IMR-90 (cell line): ENCODE data around the gene ADRA2B. TPM values are rescaled to one million over a fixed set of nuclear protein-coding genes. Genes with fewer than 3 reads are reported as not detected.

Experiments used
- ATAC-seq: fragments of 200-7000 bp; cut with Tn5 transposase; 2 replicates; pipeline ENCODE4 v1.9.1; 2020; ENCODE audit warnings: low read depth, mild to moderate bottlenecking, moderate library complexity
- BruUV-seq: library from RNA; stranded (reverse); fragments of 400-500 nt; replicated peaks from 2 replicates; lab custom pipeline; 2021; lab: Mats Ljungman, UMichigan
- CTCF ChIA-PET: fragments of 300-600 bp; formaldehyde crosslinking; extraction: SDS; loops from one replicate; lab custom pipeline; 2021; ENCODE audit warnings: antibody characterized with exemption; lab: Yijun Ruan, JAX
- POLR2A ChIA-PET: fragments of 300-600 bp; sonication (Branson Sonifier 250); formaldehyde crosslinking; loops from one replicate; lab custom pipeline; 2022; ENCODE audit warnings: antibody characterized with exemption; ENCODE audit not compliant: unreplicated experiment; lab: Charles Lee
- DNase-seq: peaks from one replicate; pipeline ENCODE4 v3.0.0; 2013
- H2AFZ ChIP-seq: replicated peaks from 2 replicates; pipeline ENCODE3; 2013; ENCODE audit warnings: low read length, mild to moderate bottlenecking; ENCODE audit not compliant: poor library complexity
- H2AK5ac ChIP-seq: 2 replicates; pipeline ENCODE4 v1.6.1; 2013; ENCODE audit warnings: low read depth, low read length, inconsistent platforms
- H2AK9ac ChIP-seq: replicated peaks from 2 replicates; pipeline ENCODE3; 2013; ENCODE audit warnings: mild to moderate bottlenecking, low read depth, low read length, moderate library complexity; ENCODE audit not compliant: poor library complexity
- H2BK120ac ChIP-seq: 2 replicates; pipeline ENCODE4 v1.6.1; 2013; ENCODE audit warnings: low read depth, low read length, inconsistent platforms
- H2BK15ac ChIP-seq: 3 replicates; pipeline ENCODE4 v1.6.1; 2013; ENCODE audit warnings: low read depth, low read length, inconsistent platforms
- H2BK20ac ChIP-seq: 2 replicates; pipeline ENCODE4 v1.6.1; 2013; ENCODE audit warnings: low read depth, mild to moderate bottlenecking, inconsistent platforms, low read length, moderate library complexity
- H2BK5ac ChIP-seq: 2 replicates; pipeline ENCODE4 v1.6.1; 2013; ENCODE audit warnings: mild to moderate bottlenecking, low read depth, low read length, inconsistent platforms; ENCODE audit not compliant: poor library complexity, severe bottlenecking
- H3K14ac ChIP-seq: replicated peaks from 2 replicates; pipeline ENCODE4 v1.6.1; 2013; ENCODE audit warnings: low read depth, low read length, inconsistent platforms
- H3K18ac ChIP-seq: 2 replicates; pipeline ENCODE4 v1.6.1; 2013; ENCODE audit warnings: low read depth, low read length, control low read depth
- H3K23ac ChIP-seq: 2 replicates; pipeline ENCODE4 v1.6.1; 2013; ENCODE audit warnings: low read depth, low read length, inconsistent platforms
- H3K27ac ChIP-seq: 2 replicates; pipeline ENCODE4 v1.5.1; 2013; ENCODE audit warnings: mild to moderate bottlenecking, control low read depth, low read length; ENCODE audit not compliant: insufficient read depth
- H3K27me3 ChIP-seq: 2 replicates; pipeline ENCODE4 v1.6.1; 2013; ENCODE audit warnings: low read length; ENCODE audit not compliant: control insufficient read depth, insufficient read depth
- H3K36me3 ChIP-seq: 2 replicates; pipeline ENCODE4 v1.6.1; 2013; ENCODE audit warnings: low read length, mixed read lengths; ENCODE audit not compliant: control insufficient read depth, insufficient read depth
- H3K4ac ChIP-seq: 2 replicates; pipeline ENCODE4 v1.6.1; 2013; ENCODE audit warnings: low read depth, low read length, inconsistent platforms
- H3K4me1 ChIP-seq: 2 replicates; pipeline ENCODE4 v1.6.1; 2013; ENCODE audit warnings: low read length, mixed read lengths; ENCODE audit not compliant: control insufficient read depth, insufficient read depth
- H3K4me2 ChIP-seq: 2 replicates; pipeline ENCODE4 v1.6.1; 2013; ENCODE audit warnings: low read depth, mild to moderate bottlenecking, control low read depth, low read length, moderate library complexity
- H3K4me3 ChIP-seq: 2 replicates; pipeline ENCODE4 v1.5.1; 2013; ENCODE audit warnings: low read depth, mild to moderate bottlenecking, control low read depth, low read length, moderate library complexity; ENCODE audit not compliant: insufficient read depth
- H3K56ac ChIP-seq: 2 replicates; pipeline ENCODE4 v1.6.1; 2013; ENCODE audit warnings: low read length, inconsistent platforms; ENCODE audit not compliant: insufficient read depth; ENCODE audit errors: extremely low read depth
- H3K79me1 ChIP-seq, 2 experiments: 2 replicates each; pipeline ENCODE4 v1.6.1; 2013; ENCODE audit warnings: low read length in 2 of 2, inconsistent platforms in 1 of 2, low read depth in 1 of 2
- H3K9ac ChIP-seq: 2 replicates; pipeline ENCODE4 v1.6.1; 2013; ENCODE audit warnings: low read depth, low read length, control low read depth
- H3K9me1 ChIP-seq: 2 replicates; pipeline ENCODE4 v1.6.1; 2013; ENCODE audit warnings: low read length, inconsistent platforms; ENCODE audit not compliant: insufficient read depth
- H3K9me3 ChIP-seq: 2 replicates; pipeline ENCODE4 v1.6.1; 2013; ENCODE audit warnings: low read length; ENCODE audit not compliant: control insufficient read depth, insufficient read depth
- H4K20me1 ChIP-seq: 2 replicates; pipeline ENCODE4 v1.6.1; 2013; ENCODE audit warnings: low read length, inconsistent platforms; ENCODE audit not compliant: insufficient read depth
- H4K5ac ChIP-seq: 2 replicates; pipeline ENCODE4 v1.6.1; 2013; ENCODE audit warnings: mild to moderate bottlenecking, low read depth, low read length, control low read depth
- H4K8ac ChIP-seq, 2 experiments: 2 replicates each; pipeline ENCODE4 v1.6.1; 2013; ENCODE audit warnings: low read depth in 2 of 2, low read length in 2 of 2, control low read depth in 1 of 2, inconsistent platforms in 1 of 2
- H4K91ac ChIP-seq: 2 replicates; pipeline ENCODE4 v1.6.1; 2013; ENCODE audit warnings: low read depth, low read length, inconsistent platforms; ENCODE audit not compliant: insufficient read depth
- POLR2A ChIP-seq: IDR thresholded peaks from 2 replicates; pipeline ENCODE4 v1.6.1; 2012; ENCODE audit warnings: mild to moderate bottlenecking, low read depth, low read length
- SMC3 ChIP-seq: fragments of 150-350 bp; IDR thresholded peaks from 2 replicates; pipeline ENCODE4 v1.6.1; 2016; ENCODE audit warnings: low read depth, mild to moderate bottlenecking, antibody characterized with exemption, low read length, moderate library complexity
- USF2 ChIP-seq: fragments of 150-350 bp; IDR thresholded peaks from 2 replicates; pipeline ENCODE4 v1.6.1; 2017; ENCODE audit warnings: mild to moderate bottlenecking, antibody characterized with exemption, low read length, low read depth
- WGBS, 2 experiments: methylation state at CpG; one replicate each; pipeline versions ENCODE4 v1.1.5 to v1.1.7; 2013; ENCODE audit warnings: missing lambda C conversion rate in 2 of 2; ENCODE audit not compliant: insufficient read length in 1 of 2; ENCODE audit errors: extremely low coverage in 2 of 2; 5-methylcytosine and 5-hydroxymethylcytosine counted together
- dilution Hi-C: fragments of 300-500 bp; cut with HindIII; formaldehyde crosslinking; loops from one replicate; pipeline ENCODE4 v1.14.3; 2018; ENCODE audit warnings: low sequenced_read_pairs; ENCODE audit not compliant: unreplicated experiment
- in situ Hi-C: fragments of 300-500 bp; cut with MboI; formaldehyde crosslinking; loops from 3 replicates; pipeline ENCODE4 v1.14.3; 2019; ENCODE audit warnings: low sequenced_read_pairs, inconsistent platforms, mixed read lengths
- intact Hi-C: fragments of 100-400 bp; cut with micrococcal nuclease; formaldehyde crosslinking; loops from 2 replicates; pipeline ENCODE4 v1.10.0; 2022
- polyA plus RNA-seq, 3 experiments: library from polyadenylated mRNA; depleted of rRNA; stranded (reverse); fragments of >200 nt; gene quantifications; 2 replicates each; pipeline ENCODE4 v1.2.3, GENCODE V29; 2012; ENCODE audit warnings: low replicate concordance in 1 of 3
- total RNA-seq: library from RNA; depleted of rRNA; stranded (reverse); fragments of >200 nt; gene quantifications from 2 replicates; pipeline ENCODE4 v1.2.3, GENCODE V29; 2012
- TF ChIP-seq, protein P1 (sequence below): conservative IDR thresholded peaks from 2 replicates; pipeline ENCODE4 v1.5.1; 2012; ENCODE audit warnings: mild to moderate bottlenecking, low read depth, low read length, improper control_type of control experiment

Gene ADRA2B
- total and polyA plus RNA-seq, 2 of the 4 experiments (the other 2 are of a cell fraction): not detected

DNA sequence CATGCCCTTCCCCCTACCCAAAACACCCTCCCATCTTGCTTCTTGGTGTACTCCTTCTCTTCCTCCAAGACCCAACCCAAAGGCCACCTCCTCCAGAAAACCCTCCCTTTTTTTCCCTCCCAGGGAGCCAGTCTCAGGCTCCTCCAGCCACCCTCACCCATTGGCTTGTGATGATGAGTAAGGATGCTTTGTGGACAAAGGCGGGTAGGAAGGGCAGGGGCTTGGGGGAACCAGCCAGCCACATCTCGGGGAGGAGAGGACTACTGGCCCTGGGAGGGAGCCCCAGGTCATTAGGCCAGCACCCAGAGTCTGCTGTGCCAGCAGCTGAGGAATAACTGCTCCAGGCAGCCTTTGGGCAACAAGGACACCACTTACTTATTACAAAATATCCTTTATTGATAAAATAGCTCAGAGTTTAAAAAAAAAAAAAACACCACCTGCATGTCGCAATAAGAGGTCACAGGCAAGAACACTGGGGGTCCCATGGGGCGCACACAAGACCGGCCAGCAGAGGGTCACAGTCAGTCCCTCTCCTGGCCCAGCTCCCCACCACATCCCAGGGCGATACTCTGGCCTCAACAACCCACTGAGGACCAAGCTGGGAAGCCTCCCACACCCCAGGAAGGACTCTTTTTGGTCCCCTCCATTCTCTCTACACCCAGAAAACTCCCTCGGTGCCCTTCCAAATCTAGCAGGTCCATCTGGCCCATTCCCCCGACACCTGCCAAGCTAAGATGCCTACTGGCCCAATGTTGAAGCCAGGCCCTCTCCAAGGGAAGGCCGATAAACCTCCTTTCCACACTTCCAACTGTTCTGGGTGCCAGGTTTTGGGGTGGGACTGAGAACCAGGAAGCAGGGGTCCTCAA lies 3.6 kb downstream of the ADRA2B start:
- no peaks in the 10 kb centered on the region; the same call in 1 of the 2 replicates for H3K9me3 ChIP-seq
- POLR2A ChIA-PET: no interaction called here
- TF ChIP-seq POLR2A (no peak), USF2 (no peak), SMC3 (no peak)
- TF ChIP-seq, protein P1, sequence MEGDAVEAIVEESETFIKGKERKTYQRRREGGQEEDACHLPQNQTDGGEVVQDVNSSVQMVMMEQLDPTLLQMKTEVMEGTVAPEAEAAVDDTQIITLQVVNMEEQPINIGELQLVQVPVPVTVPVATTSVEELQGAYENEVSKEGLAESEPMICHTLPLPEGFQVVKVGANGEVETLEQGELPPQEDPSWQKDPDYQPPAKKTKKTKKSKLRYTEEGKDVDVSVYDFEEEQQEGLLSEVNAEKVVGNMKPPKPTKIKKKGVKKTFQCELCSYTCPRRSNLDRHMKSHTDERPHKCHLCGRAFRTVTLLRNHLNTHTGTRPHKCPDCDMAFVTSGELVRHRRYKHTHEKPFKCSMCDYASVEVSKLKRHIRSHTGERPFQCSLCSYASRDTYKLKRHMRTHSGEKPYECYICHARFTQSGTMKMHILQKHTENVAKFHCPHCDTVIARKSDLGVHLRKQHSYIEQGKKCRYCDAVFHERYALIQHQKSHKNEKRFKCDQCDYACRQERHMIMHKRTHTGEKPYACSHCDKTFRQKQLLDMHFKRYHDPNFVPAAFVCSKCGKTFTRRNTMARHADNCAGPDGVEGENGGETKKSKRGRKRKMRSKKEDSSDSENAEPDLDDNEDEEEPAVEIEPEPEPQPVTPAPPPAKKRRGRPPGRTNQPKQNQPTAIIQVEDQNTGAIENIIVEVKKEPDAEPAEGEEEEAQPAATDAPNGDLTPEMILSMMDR: no peak
- intact Hi-C loops (no loop called here), dilution Hi-C loops (no loop called here), in situ Hi-C loops (loop anchor here (25.0 kb wide), 1 partner anchor 100 kb away; no protein-coding TSS in a partner anchor)
- H4K91ac ChIP-seq: no peak overlapping the region
- H2BK120ac ChIP-seq: no peak overlapping the region
- no peak overlapping the region for H2BK15ac ChIP-seq
- no CpG with 5 or more reads among the region's 9 CpGs for WGBS, 2 experiments
- no peak overlapping the region for H2AK5ac ChIP-seq
- H3K9ac ChIP-seq: no peak overlapping the region
- CTCF ChIA-PET: no interaction called here
- no peak for DNase-seq
- no peak overlapping the region for H4K5ac ChIP-seq
- no peaks in the 10 kb centered on the region for H3K79me1 ChIP-seq
- no peak overlapping the region for H3K4me2 ChIP-seq
- ATAC-seq: no peak
- no peak overlapping the region for H3K14ac ChIP-seq
- peaks cover 2% of the 10 kb centered on the region for H3K4me1 ChIP-seq
- BruUV-seq: no TSS peak
- H3K18ac ChIP-seq: no peak overlapping the region
- H2AFZ ChIP-seq: no peak overlapping the region
- no peak overlapping the region for H3K23ac ChIP-seq
- H2BK20ac ChIP-seq: no peak overlapping the region
- H3K56ac ChIP-seq: no peak overlapping the region
- H4K8ac ChIP-seq: no peak overlapping the region
- H3K4ac ChIP-seq: no peak overlapping the region
- H3K4me3 ChIP-seq: no peak overlapping the region
- no peaks in the 10 kb centered on the region for H3K36me3 ChIP-seq
- H2BK5ac ChIP-seq: no peak overlapping the region
- H2AK9ac ChIP-seq: no peak overlapping the region
- peaks cover 83% of the 10 kb centered on the region for H3K27me3 ChIP-seq
- H4K20me1 ChIP-seq: no peaks in the 10 kb centered on the region
- H3K27ac ChIP-seq: no peak overlapping the region
- H3K9me1 ChIP-seq: no peaks in the 10 kb centered on the region
